D341Med (cell line): Measurements from ENCODE around the gene TBC1D9.
"Not testable (repeated sequence)": the region's sequence is repeated elsewhere in the genome, so short reads cannot be mapped to it uniquely, and the experiment has no call there.

Experiments
- DNase-seq: peaks from one replicate; pipeline ENCODE4 v3.0.0; 2012; ENCODE audit warnings: low spot score

The TBC1D9 gene

DNA sequence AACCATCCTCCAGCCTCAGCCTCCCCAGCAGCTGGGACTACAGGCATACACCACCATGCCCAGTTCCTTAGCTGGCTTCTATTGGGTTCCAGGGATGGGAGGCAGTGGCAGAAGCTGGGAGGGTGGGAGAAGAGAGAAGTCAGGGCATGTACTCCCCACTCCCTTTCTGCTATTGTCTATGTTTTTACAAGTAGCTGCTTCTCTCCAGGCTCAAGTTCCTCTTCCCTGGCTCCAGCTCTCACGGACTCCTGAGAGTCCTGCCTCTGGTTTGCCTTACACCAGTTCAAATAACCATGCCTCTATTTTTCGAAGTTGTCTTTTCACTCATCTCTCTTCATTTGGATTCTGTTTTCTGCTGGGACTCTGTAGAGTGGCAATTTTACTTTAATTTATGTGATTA is 2.9 kb downstream of the TBC1D9 start:
- no peak for DNase-seq

DNA sequence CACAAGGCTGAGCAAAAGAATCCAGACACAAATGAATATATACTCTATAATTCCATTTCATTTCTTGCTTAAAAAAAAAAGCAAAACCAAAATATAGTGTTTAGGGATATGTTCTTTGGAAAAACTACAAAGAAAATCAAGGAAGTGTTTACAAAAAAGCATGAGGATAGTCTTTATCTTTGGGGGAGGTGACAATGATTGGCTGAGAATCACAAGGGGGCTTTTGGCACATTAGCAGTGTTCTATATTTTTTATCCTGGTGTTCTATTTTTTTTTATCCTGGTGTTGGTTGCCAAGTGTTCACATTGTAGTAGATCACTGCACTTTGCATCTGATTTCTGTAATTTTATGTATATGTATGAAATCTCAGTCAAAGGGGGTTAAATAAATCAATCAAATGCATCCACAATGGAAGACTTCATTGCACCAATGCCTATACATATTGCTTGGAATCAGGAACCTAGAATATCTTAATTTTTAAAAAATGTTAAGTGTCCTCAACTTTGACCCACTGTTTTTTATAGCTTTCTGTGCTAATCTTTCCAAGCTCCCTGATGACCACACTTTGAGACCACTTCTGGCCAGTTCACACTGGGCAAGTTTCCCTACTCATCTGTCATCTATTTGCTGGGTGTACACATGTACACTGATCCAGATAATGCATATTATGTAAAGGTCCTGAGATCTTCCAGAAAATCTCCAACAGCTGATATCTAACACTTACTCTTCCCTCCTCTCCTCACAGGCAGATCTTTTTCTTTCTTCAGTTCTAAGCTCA is 3.7 kb downstream of the TBC1D9 start:
- DNase-seq = no peak

DNA sequence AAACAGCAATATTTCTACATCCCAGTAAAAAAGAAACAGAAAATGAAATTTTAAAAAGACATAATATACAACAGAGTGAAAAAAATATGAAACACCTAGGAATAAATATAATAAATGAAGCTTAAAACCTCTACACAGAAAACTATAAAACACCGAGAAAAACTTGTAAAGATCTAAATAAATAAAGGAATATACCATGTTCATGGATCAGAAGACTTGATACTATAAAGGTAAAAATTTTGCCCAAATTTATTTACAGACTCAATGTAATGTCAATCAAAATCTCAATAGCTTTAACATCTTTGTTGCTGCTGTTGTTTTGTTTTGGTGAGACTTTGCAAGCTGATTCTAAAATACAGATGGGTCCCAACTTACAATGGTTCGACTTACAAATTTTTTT is 5.7 kb downstream of the TBC1D9 start:
- no peak for DNase-seq

DNA sequence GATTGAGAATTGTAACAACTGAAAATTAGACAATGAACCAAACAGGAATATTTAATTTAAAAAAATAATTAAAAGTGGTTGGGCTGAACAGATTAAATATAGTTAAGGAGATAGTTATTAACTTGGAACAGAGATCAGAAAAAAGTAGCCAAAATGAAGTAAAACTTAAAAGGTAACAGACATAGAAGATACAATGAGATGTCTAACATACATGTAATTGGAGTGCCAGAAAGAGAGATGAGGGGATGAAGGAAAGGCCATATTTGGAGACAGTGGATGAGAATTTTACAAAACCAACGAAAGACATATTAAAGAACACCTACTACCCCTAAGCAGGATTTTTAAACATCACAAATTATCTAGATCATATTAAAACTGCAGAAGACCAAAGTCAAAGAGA is 8.0 kb downstream of the TBC1D9 start:
- no peak for DNase-seq

DNA sequence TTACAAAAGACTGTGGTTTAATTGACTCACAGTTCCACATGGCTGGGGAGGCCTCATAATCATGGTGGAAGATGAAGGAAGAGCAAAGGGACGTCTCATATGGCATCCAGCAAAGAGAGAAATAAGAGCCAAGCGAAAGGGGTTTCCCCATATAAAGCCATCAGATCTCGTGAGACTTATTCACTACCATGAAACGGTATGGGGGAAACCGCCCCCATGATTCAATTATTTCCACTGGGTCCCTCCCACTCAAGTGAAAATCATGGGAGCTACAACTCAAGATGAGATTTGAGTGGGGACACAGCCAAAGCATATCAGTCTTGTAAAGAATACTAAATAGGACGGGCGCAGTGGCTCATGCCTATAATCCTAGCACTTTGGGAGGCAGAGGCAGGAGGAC is 9.6 kb downstream of the TBC1D9 start:
- DNase-seq = not testable (repeated sequence)

DNA sequence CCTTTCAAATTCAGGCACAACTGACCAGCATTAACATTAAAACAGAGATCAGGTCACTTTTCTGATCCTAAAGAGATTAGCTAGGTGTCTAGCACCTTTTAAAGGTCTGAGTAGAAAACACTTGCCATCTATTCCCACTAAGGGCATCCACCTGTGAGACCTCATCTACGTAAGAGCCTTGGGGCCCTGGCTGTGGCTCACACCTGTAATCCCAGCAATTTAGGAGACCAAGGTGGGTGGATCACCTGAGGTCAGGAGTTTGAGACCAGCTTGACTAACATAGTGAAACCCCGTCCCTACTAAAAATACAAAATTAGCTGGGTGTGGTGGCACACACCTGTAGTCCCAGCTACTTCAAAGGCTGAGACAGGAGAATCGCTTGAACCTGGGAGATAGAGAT is 11.8 kb downstream of the TBC1D9 start:
- no peak for DNase-seq

DNA sequence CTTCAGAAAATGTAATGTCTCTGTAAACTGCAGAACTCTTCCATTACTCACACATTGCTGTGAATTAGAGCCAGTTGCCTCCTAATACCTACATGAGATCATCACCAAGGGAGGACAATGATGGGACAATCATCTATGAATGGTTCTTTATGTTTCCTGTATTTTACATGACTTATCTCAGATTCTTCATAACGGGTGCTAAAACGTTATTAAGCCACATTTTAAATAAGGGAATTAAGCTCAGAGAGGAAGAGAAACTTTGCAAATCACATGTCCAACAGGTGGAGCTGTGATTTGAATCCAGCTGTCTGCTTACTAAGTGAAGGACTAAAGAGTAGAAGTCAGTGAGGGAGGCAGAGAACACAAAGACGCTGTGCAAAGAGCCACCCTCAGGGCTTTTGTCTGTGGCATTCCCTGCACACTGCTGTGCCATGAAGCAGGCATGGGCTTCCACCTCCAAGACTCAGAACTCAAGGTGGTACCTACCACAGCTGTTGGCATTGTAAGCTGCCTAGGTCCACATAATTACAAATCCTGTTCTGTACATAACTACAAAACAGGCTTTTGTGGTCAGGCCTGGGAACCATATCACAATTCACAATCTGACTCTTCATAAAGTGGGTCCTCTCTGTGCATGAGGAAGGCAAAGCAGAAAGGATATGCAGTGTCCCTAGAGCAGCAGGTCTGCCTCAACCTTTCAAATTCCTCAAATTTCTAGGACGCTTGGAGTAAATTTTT is 12.8 kb downstream of the TBC1D9 start:
- no peak for DNase-seq

DNA sequence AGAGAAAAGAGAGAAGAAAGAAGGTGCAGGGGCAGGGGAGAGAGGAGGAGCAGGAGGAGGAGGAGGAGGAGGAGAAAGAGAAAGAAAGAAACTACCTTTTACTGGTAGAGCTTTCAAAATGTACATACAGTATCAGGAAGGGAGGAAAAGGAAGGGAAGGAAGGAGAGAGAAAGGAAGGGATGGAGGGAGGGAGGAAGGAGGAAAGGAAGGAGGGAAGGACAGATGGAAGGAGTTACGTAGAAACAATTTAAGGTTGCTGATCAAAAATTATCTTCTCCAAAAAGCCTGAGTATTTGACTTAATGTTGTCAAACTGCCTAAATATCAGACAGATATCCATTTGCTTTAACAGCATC is 13.4 kb downstream of the TBC1D9 start:
- no peak for DNase-seq

DNA sequence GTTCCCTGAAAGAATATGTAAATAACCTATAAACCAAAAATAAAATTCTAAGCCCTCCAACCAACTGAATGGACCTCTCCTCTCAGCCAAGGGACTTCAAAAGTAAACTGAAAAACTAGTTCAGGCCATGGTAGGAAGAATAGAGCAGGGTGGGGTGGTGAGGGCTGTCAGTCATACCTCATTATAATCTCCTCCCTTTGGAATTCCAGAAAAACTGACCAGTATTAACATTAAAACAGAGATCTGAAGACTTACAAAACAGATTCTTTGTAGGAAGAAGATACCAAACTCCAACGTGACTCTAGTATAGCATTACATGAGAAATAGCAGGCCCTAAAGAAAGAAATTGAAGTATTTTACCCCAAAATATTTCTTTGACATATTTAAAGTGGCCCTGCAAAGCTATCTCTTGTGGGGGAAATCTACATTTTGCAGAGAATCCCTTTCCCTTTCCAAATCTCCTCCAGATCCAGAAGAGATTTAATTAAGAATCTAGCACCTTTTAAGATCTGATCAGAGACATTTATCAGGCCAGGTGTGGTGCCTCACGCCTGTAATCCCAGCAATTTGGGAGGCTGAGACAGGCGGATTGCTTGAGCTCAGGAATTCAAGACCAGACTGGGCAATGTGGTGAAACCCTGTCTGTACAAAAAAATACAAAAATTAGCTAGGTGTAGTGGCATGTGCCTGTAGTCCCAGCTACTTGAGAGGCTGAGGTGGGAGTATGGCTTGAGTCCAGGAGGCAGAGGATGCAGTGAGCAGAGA is 15.1 kb downstream of the TBC1D9 start:
- no peak for DNase-seq

DNA sequence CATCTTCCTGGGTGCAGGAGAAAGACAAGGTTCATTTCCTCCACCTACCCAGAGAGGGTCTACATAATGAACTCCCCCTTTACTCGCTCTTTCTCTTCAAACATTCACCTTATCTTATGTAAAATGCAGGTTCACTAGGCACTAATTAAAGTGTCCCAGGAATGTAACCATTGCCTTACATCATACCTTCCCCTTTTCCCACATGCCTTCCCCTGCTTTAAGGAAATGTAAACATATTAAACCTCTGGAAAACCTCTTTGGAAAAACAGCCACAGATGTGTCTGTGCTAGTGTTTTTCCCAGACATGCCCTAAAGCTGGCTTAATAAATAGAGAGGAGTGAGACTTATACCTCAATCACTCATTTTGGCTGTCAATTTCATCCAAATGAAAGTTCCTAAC is 15.8 kb downstream of the TBC1D9 start:
- DNase-seq = no peak

DNA sequence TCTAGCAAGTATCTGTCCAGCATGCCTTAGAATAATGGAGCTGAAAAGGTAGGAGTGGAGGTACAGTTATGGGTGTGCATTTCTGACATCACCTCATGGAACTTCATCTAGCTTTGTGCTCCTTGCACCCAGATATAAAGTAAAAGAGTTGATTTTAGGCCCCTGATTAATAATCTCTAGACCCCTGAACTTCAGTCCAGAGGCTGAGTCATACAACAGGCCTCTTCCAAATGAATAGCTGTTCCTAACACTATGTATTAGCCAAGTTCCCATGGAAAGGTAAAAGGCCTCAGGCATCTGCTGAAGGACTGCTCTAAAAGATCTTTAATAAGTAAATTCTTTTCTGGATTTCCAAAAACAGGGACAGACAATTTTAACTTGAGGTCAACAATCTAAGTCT is 16.2 kb downstream of the TBC1D9 start:
- DNase-seq = no peak

DNA sequence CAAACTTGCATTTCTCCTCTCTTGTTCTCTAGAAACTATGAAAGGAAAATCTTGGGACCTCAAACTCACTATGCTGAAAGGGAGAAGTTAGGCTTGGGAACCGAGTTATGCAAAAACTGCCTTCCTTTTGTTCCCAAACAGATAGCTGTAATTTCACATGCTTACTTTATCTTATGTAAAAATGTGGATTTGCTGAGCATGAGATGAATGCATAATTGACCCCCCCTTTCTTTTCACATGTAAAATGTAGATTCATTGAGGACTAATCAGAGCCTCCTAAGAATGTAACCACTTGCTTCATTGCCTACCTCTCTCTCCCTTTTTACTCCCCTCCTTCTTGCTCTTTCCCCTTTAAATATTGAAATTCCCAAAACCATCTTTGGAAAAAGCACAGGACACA is 18.0 kb downstream of the TBC1D9 start:
- DNase-seq = no peak

DNA sequence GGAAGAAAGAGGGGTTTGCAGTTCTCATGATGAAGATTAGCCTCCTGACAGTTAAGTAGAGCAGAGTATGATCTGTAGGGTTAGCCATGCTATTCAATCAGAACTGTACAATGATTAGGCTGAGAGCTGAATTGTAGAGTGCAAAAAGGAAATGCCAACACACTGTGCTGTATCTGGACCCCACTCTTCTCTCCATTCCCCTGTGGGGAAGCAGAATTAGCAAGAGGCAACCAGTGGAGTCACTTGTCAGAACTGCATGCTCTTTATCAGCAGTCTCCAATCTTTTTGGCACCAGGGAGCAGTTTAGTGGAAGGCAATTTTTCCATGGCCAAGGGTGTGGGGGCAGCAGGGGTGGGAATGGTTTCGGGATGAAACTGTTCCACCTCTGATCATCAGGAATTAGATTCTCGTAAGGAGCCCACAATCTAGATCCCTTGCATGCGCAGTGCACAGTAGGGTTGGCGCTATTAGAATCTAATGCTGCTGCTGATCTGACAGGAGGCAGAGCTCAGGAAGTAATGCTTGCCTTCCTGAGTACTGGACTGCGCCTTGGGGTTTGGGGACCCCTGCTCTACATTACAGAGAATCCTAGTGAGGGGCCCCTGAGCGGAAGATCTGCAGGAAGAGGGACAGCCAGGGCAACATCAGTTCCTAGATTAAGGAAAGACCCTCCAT is 19.4 kb downstream of the TBC1D9 start:
- DNase-seq = no peak

DNA sequence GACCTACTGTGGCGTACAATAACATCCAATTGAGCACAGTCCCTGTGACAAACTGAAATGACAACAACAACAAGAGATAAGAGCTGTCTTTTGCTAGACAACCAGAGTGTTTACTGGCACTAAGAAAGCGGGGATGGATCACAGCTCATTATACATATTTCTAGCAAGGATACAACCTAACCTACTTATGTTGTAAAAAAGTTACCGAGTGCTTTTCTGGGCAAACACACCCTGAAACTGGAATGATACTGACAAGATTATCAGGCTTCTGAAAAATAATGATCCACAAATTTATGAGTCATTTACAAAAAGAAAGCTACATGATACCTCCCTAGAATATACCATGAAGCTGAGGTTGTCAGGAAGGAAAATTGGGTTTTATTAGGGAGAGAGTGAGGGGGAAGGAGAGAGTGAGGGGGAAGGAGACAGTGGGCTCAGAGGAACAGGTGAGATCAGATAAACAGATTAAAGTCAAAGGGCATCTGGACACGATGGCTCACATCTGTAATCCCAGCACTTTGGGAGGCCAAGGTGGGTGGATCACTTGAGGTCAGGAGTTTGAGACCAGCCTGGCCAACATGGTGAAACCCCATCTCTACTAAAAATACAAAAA is 20.3 kb downstream of the TBC1D9 start:
- DNase-seq = no peak

DNA sequence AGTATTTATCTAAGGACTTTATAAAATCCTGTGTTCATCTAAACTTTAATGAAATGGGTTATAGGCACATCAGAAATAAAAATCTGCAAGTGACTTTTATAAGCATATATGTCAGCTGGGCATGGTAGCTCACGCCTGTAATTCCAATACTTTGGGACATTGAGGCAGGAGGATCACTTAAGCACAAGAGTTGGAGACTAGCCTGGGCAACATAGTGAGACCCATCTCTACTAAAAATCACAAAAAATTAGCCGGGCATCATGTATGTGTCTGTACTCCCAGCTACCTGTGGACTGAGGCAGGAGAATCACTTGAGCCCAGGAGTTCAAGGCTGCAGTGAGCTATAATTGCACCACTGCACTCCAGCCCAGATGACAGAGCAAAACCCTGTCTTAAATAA is 20.9 kb downstream of the TBC1D9 start:
- no peak for DNase-seq

DNA sequence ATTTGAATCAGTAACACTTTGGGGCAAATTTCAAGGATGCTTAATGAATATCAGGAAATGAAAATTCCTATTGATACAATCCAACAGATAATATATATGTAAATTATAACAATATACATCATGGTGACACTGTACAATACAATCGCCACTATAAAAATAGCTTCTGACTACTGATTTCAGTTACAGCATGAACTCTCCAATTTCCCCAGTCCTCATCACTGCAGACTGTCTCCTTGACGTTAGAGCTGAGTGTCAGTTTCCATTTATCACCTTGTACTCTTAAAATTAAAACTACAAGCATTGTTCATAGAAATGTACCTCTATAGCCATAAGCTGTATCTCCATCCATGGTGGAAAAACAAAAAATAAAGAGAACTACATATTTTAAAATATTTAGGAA is 23.4 kb downstream of the TBC1D9 start:
- DNase-seq = no peak

DNA sequence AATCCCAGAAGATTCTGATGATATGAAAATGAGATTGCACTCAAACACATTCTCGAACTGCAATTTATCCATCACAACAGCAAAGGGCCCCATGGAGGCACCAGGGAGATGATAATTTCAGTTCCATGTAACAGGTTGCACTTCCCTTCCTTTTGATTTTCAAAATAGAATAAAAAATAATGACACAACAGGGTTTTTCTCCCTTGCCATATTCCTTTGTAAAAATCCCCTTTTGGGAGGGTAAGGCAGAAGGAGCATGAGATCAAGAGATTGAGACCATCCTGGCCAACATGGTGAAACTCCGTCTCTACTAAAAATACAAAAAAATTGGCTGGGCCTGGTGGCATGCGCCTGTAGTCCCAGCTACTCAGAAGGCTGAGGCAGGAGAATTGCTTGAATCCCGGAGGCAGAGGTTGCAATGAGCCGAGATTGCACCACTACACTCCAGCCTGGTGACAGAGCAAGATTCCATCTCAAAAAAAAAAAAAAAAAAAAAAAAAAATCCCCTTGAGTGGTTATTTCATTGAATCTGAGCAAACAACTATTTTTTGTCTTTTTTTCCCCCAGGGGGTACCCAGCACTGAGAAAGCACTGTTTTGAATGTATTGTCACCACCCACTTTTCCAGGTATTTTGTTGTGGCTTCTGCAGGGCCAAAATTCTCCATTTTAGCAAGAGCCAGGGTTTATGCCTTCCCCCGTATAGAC is 26.7 kb downstream of the TBC1D9 start:
- no peak for DNase-seq

DNA sequence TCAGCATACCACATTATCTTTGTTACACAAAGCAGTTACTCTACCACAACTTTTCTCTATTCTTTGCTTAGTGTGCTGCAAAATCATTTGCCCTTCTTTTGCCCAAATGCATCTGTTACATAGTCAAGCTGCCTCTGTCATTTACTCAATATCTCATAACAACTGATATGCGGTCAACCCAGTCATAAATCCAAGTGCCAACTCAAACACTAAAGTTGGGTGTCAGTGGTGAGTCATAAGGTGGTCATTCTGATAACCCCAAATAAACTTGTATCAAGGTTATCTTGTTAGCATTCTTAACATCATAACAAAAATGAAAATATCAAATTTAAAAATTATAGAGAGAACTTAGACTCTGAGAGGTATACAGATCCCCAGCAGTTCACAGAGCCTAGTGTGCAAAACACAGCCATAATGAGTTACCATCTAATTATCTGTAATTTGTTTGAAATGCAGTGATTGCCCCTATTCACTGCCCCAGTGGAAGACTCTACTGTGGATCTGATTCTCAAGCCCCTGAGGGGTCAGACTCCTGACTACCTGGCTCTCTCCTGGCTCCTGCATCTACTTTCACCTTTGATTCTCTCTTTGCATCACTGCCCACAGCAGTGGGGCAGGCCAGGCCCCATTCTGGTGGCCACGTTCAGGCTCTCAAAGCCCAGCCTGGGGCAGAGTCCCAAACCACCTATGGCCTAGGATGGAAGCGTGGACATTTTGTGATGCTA is 29.2 kb downstream of the TBC1D9 start:
- no peak for DNase-seq

DNA sequence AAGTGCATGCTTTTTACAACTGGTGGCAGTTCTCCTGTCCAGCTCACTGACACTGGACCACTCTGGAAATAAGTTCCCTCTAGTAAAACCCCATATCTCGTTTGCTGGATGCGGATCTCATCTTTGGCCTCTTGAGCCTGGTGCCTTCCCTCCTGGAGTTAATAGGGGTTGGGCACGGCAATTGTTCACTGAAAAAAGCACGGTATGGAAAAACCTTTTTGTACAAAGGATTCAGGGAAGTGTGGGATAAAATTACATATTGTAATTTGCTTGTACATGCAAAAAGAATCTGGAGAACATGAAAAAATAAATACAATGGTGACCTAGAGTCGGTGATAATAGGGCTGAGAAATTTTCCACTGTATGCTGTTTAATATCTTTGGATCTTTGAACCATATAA is 30.6 kb downstream of the TBC1D9 start:
- no peak for DNase-seq

DNA sequence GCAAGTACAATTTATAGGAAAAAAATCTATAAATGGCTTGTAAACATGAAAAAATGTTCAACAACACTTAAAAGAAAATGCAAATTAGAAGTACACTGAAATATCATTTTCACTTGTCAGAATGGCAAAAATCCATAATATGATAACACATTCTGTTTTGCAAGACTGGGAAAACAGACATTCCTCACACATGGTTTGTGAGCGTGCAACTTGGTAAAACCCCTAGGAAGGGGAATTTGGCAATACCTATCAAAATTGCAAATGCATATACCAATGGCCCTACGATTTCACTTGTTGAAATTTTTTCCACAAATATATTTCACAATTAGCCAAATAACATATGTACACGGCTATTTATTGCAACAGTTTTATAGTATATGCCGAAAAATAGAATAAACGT is 31.4 kb downstream of the TBC1D9 start:
- DNase-seq = no peak
